Measurements from ENCODE around the gene RFLNA. TPM values are rescaled to one million over a fixed set of nuclear protein-coding genes. Genes with fewer than 3 reads are reported as not detected.

RFLNA gene
- total RNA-seq, 2 experiments from 2014 or later, result not detected

DNA sequence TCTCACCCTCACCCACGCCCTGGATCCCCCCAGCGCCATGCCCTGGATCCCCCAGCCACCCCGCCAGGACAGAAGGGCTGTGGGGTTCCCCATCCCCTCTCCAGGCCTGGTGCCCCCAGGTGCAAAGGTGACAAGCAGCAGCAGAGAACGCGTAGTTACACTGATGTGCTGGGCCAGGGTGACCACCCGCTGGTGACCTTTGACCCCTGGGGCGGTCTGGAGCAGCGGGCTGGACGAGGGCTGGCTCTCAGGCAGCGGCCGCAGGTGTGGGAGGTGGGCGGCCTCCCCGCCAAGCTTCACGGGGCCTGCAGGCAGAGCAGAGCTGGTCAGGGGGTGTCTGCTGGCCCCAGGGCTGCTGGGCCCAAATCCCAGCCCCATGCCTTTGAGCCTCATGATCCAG lies 40.1 kb downstream of the RFLNA start:
- POLR2A ChIA-PET, result no interaction called here
- Mint-ChIP-seq H3K4me3 (no peak overlapping the region), H3K27ac (no peak overlapping the region), H3K9me3 (no peaks in the 10 kb centered on the region), H3K4me1 (no peaks in the 10 kb centered on the region), H3K36me3 (ENCODE audit: low read depth) (peaks cover 25% of the 10 kb centered on the region), H3K27me3 (no peaks in the 10 kb centered on the region)
- CTCF ChIA-PET, result no interaction called here
- no peak for DNase-seq

DNA sequence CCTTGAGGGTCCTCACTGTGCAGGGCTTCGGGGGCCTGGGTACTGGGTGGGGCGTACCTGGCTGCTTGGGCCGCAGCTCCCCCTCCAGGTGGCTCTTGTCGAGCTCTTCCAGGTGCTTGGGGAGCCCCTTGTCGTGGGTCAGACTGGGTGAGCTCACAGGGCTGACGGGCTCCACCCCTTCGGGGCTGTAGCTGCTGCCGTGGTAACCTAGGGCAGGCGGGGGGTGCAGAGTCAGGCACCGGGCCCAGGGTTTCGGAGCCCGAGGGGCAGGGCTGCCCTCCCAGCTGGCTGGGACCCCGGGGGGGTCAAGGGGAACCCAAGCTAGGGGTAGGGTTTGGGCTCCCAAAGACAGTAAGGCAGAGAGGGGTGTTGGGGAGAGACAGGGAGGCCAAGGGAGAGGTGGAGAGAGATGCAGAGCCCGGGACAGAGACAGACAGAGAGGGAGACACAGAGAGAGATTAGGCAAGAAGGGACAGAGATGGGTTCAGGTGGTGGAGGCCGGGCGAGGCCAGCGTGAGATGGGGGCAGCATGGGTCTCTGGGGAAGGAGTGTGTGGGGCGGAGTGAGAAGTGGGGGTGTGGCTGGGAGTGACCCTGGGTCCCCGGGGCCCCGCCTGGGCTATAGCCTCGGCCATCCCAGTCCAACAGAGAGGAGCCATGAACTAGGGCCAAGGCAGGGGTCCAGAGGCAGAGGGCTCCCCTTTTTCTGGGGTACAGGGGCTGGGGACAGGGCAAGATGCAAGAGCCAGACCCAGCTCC lies 40.7 kb downstream of the RFLNA start:
- no peaks in the 10 kb centered on the region for H3K4me1 Mint-ChIP-seq
- peaks cover 28% of the 10 kb centered on the region for H3K36me3 Mint-ChIP-seq (ENCODE audit: low read depth)
- no peak for DNase-seq
- H3K4me3 Mint-ChIP-seq, result no peak overlapping the region
- H3K9me3 Mint-ChIP-seq, result no peaks in the 10 kb centered on the region
- CTCF ChIA-PET, result no interaction called here
- no peak overlapping the region for H3K27ac Mint-ChIP-seq
- no peaks in the 10 kb centered on the region for H3K27me3 Mint-ChIP-seq
- POLR2A ChIA-PET, result no interaction called here

DNA sequence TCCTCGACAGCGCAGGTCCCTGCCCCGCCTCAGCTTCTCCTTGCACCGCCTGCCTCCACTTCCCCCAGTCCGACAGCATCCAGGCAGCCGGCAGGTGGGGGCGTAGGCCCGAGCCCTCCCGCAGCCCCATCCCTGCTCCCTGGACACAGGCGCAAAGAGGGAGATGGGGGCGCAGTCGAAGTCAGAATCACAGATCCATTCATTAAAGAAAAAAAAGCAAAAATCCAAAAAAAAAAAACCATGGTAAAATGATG lies 41.2 kb downstream of the RFLNA start:
- ChIA-PET CTCF (no interaction called here), POLR2A (no interaction called here)
- Mint-ChIP-seq H3K27ac (no peak overlapping the region), H3K4me1 (no peaks in the 10 kb centered on the region), H3K27me3 (no peaks in the 10 kb centered on the region), H3K4me3 (no peak overlapping the region), H3K36me3 (ENCODE audit: low read depth) (peaks cover 32% of the 10 kb centered on the region), H3K9me3 (no peaks in the 10 kb centered on the region)
- DNase-seq, result no peak

DNA sequence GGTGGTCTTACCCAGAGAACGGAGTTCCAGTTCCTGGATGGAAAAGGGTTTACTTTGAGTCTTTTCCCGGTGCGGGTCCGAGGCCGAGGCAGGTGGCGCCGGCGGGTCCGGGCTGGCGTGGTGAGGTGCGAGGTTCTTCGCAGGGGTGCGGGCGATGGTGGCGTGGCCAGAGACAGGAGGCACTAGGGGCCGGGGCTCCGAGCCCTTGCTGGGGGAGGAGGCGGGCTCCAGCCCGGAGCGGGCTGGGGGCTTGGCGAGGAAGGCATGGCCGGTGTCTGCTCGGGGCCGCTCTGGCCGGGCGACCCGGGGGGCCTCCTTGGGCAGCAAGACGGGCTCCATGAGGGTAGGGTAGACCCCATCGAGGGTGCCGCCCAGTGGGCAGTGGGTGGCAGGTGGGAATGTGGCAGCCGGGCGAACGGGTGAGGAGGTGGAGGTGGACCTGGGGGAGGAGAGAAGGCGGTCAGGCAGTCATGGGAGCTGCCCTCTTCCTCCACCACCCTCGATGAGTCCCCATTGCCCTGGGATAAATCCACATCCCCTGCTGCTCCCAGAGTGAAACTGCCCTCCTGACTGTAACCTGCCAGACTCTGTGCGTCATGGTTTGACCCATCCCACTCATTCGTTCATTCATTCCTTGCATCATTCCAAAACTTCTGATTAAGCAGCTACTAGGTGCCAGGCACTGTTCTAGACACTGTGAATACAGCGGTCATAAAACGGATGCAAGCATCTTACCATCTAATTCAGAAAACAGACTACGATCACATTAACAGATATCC lies 42.0 kb downstream of the RFLNA start:
- peaks cover 40% of the 10 kb centered on the region for H3K36me3 Mint-ChIP-seq (ENCODE audit: low read depth)
- H3K27ac Mint-ChIP-seq, result no peak overlapping the region
- ChIA-PET POLR2A (no interaction called here), CTCF (no interaction called here)
- H3K9me3 Mint-ChIP-seq, result no peaks in the 10 kb centered on the region
- no peak for DNase-seq
- no peaks in the 10 kb centered on the region for H3K27me3 Mint-ChIP-seq
- no peak overlapping the region for H3K4me3 Mint-ChIP-seq
- H3K4me1 Mint-ChIP-seq, result no peaks in the 10 kb centered on the region

DNA sequence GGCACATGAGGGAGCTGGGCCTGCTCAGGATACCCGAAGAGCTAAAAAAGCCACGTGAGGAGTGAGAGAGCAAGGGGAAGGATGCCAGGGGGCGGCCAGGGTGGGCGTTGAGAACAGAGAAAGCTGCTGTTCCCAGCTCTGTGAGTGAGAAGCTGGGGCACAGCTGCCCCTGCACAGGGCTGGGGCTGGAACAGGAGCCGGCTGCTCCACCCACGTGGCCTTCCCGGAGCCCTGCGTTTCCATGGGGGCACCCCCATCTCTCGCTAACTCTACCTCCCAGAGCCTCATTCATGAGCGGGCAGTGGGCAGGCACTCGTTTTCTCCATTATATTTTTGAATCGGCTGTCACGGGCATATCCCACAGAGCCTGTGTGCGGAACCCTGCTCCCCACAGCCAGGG lies 42.7 kb downstream of the RFLNA start:
- no peaks in the 10 kb centered on the region for H3K27me3 Mint-ChIP-seq
- no peaks in the 10 kb centered on the region for H3K4me1 Mint-ChIP-seq
- H3K27ac Mint-ChIP-seq, result no peak overlapping the region
- ChIA-PET POLR2A (no interaction called here), CTCF (interaction anchor here (1.1 kb wide), 1 partner anchor 434 kb away, joined by 3 read pairs; no protein-coding TSS in a partner anchor)
- no peaks in the 10 kb centered on the region for H3K9me3 Mint-ChIP-seq
- peaks cover 44% of the 10 kb centered on the region for H3K36me3 Mint-ChIP-seq (ENCODE audit: low read depth)
- H3K4me3 Mint-ChIP-seq, result no peak overlapping the region
- no peak for DNase-seq

DNA sequence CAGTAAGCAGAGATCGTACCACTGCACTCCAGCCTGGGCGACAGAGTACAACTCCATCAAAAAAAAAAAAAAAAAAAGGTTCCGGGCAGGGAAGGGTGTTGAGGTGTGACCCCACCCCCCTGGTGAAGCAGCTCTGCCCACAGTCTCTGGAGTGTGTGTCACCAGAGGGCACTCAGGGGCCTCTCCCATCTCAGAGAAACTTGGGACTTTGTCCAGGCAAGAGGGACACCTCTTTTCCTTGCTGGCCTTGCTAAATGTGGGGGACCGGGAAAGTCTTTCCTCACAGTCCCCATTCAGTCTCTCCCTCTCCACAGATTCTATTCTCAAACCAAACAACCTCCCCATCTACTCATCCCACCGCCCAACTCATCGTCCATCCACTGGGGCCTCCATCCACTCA lies 43.6 kb downstream of the RFLNA start:
- no peaks in the 10 kb centered on the region for H3K27me3 Mint-ChIP-seq
- H3K4me1 Mint-ChIP-seq, result no peaks in the 10 kb centered on the region
- H3K9me3 Mint-ChIP-seq, result no peaks in the 10 kb centered on the region
- no peak overlapping the region for H3K27ac Mint-ChIP-seq
- DNase-seq, result no peak
- ChIA-PET POLR2A (no interaction called here), CTCF (interaction anchor here (1.1 kb wide), 1 partner anchor 433 kb away, joined by 3 read pairs; no protein-coding TSS in a partner anchor)
- H3K4me3 Mint-ChIP-seq, result no peak overlapping the region
- H3K36me3 Mint-ChIP-seq (ENCODE audit: low read depth), result peaks cover 51% of the 10 kb centered on the region

DNA sequence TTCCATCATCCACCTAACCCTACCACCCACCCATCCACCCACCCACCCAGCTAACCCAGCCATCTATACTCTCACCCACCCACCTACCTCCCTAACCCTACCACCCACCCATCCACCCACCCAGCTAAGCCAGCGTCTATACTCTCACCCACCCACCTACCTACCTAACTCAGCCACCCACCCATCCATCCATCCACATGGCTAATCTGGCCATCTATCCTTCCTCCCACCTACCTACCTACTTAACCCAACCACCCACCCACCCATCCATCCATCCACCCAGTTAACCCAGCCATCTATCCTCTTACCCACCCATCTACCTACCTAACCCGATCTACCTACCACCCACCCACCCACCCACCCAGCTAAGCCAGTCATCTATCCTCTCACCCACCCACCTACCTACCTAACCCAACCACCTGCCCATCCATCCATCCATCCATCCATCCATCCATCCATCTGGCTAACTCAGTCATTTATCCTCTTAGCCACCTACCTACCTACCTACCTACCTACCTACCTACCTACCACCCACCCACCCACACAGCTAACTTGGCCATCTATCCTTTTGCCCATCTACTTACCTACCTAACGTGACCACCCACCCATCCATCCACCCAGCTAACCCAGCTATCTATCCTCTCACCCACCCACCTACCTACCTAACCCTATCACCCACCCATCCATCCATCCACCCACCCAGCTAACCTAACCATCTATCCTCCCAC lies 44.1 kb downstream of the RFLNA start:
- H3K27me3 Mint-ChIP-seq, result no peaks in the 10 kb centered on the region
- H3K4me3 Mint-ChIP-seq, result no peak overlapping the region
- no peaks in the 10 kb centered on the region for H3K9me3 Mint-ChIP-seq
- ChIA-PET POLR2A (no interaction called here), CTCF (interaction anchor here (0.6 to 1.1 kb wide), 2 partner anchors 188 to 433 kb away, joined by 3 read pairs; no protein-coding TSS in a partner anchor)
- no peak overlapping the region for H3K27ac Mint-ChIP-seq
- no peak for DNase-seq
- H3K36me3 Mint-ChIP-seq (ENCODE audit: low read depth), result peaks cover 51% of the 10 kb centered on the region
- H3K4me1 Mint-ChIP-seq, result no peaks in the 10 kb centered on the region

DNA sequence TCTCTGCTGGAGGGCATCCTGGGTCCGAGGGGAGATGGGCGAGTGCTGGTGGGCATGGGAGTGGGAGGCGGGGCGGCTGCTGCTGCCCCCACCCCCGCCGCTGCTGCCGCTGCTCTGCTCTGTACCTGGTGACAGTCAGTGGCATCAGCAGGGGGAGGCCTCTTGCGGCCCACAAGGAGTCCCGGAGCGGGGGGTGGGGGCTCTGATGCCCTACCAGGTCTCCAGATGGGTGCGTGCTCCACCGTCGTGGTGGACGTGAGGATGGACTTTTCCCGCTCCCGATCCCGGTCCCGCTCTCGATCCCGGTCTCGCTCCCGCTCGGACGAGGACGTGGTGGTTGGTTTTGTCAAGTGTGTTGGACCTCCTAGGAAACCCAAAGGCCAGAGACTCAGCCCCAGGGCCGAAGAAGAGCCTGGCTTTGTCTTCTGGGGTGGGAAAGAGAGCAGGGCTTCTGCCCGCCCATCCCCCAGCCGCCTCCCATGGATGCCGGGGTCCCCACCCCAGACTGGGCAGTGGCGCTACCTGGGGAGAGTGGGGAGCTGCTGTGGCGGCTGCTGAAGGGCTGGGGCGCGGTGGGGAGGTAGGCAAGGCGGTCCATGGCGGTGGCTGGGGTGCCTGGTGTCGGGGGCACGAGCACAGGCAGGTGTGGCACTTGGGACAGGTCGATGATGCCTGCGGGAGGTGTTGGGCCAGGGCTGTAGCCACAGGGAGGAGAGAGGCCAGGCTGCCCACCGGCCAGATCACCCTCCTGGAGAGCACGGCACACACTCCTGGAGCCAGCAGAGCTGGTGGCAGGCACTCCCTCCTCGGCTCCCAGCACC lies 45.4 kb downstream of the RFLNA start:
- Mint-ChIP-seq H3K4me3 (no peak overlapping the region), H3K36me3 (ENCODE audit: low read depth) (peaks cover 52% of the 10 kb centered on the region), H3K27ac (no peak overlapping the region), H3K4me1 (no peaks in the 10 kb centered on the region), H3K9me3 (no peaks in the 10 kb centered on the region), H3K27me3 (no peaks in the 10 kb centered on the region)
- CTCF ChIA-PET, result interaction anchor here (0.6 kb wide), 1 partner anchor 432 kb away, joined by 3 read pairs; no protein-coding TSS in a partner anchor
- POLR2A ChIA-PET, result no interaction called here
- DNase-seq, result no peak

DNA sequence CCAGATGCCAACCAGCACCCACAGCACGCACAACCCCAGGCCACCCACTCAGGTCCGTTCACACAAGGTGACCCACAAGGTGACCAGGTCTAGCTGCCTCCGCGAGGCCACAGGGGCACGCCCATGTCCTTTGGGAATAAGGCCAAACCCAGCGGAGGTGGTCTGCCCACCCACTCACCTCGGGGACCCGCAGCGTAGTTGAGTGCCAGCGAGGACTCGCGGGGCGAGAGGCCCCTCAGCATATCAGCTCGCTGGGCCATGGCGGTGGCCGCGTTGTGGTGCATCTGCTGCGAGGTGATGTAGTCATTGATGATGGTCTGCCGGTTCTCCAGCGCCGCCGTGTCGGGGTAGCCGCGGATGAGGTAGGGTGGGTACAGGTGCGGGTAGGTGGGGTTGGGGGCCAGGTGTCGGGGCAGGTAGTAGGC lies 46.8 kb downstream of the RFLNA start:
- Mint-ChIP-seq H3K9me3 (no peaks in the 10 kb centered on the region), H3K4me1 (no peaks in the 10 kb centered on the region), H3K4me3 (no peak overlapping the region), H3K27ac (no peak overlapping the region), H3K36me3 (ENCODE audit: low read depth) (peaks cover 43% of the 10 kb centered on the region), H3K27me3 (no peaks in the 10 kb centered on the region)
- DNase-seq, result no peak
- ChIA-PET CTCF (no interaction called here), POLR2A (interaction anchor here (1.2 kb wide), 1 partner anchor 10 kb away, joined by 5 read pairs; no protein-coding TSS in a partner anchor)

DNA sequence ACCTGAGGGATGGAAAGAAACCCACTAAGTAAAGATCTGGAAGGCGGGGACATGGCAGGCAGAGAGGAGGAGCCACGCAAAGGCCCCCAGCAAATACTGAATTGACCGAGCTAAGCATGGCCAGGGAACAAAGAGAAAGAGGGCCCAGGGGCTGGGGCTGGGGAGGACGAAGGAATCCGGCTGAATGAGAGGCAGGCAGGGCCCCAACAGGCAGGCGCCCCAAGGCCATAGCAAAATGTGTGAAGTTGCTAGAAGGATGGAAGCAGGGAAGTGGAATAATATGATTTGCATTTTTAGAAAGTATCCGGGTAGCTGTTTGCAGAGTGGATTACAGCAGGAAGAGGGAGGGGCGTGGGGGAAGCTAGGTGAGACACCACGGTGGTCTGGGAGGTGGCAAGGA lies 49.1 kb downstream of the RFLNA start:
- ChIA-PET CTCF (no interaction called here), POLR2A (no interaction called here)
- Mint-ChIP-seq H3K4me1 (no peaks in the 10 kb centered on the region), H3K9me3 (no peaks in the 10 kb centered on the region), H3K27ac (peak overlapping the region; percentile 6), H3K4me3 (no peak overlapping the region), H3K36me3 (ENCODE audit: low read depth) (peaks cover 36% of the 10 kb centered on the region), H3K27me3 (no peaks in the 10 kb centered on the region)
- DNase-seq, result no peak

DNA sequence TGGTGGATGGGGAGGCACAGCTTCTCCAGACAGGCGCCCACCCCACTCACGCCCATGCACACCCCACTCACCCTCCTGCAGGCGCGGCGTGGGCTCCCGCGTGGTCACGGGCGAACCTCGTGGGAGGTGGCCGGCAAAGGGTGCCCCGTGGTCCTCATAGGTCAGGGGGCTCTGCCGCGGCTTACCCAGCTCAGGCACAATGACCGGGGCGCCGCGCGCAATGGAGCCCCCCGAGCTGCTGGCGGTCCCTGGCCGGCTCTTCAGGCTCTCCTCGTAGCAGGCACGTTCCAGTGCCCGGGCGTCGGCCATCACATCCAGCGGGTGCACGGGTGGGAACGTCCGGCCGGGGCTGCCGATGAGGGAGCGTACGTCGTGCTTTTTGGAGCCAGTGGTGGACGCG lies 49.6 kb downstream of the RFLNA start:
- ChIA-PET CTCF (no interaction called here), POLR2A (no interaction called here)
- peaks cover 39% of the 10 kb centered on the region for H3K36me3 Mint-ChIP-seq (ENCODE audit: low read depth)
- DNase-seq, result no peak
- no peak overlapping the region for H3K4me3 Mint-ChIP-seq
- H3K9me3 Mint-ChIP-seq, result no peaks in the 10 kb centered on the region
- no peaks in the 10 kb centered on the region for H3K4me1 Mint-ChIP-seq
- H3K27me3 Mint-ChIP-seq, result no peaks in the 10 kb centered on the region
- no peak overlapping the region for H3K27ac Mint-ChIP-seq

DNA sequence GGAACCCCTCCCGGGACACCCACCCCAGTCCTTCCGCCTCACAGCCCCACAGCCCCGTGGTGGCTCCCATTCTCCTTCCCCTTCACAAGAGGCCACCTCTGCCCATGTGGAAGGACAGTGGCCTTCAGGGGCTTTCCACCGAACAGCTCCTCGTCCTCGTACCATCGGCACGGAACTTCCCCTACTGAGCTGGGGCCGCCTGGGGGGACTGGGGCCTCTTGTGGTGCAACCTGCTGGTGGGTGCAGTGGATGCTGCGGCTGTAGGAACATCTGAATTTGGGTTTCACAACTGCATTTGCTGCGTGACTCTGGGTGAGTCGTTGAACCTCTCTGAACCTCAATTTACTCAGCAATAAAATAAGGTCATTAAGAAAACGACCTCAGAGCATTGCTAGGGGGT lies 50.9 kb downstream of the RFLNA start:
- H3K9me3 Mint-ChIP-seq, result no peaks in the 10 kb centered on the region
- POLR2A ChIA-PET, result no interaction called here
- CTCF ChIA-PET, result interaction anchor here (1.8 kb wide), 1 partner anchor 426 kb away, joined by 5 read pairs; no protein-coding TSS in a partner anchor
- H3K4me3 Mint-ChIP-seq, result no peak overlapping the region
- H3K4me1 Mint-ChIP-seq, result no peaks in the 10 kb centered on the region
- H3K27ac Mint-ChIP-seq, result no peak overlapping the region
- no peaks in the 10 kb centered on the region for H3K27me3 Mint-ChIP-seq
- DNase-seq, result no peak
- H3K36me3 Mint-ChIP-seq (ENCODE audit: low read depth), result peaks cover 36% of the 10 kb centered on the region
